Mesendoderm (in vitro differentiated cells): ENCODE data around the gene ARHGAP32.

Experiments used
- DNase-seq: peaks from one replicate; pipeline ENCODE4 v3.0.0; 2013
- H2AK5ac ChIP-seq: 2 replicates; pipeline ENCODE4 v1.6.1; 2013; ENCODE audit warnings: low read length, inconsistent platforms
- H2BK120ac ChIP-seq: 2 replicates; pipeline ENCODE4 v1.6.1; 2013; ENCODE audit warnings: low read depth, mild to moderate bottlenecking, low read length, moderate library complexity, mixed read lengths
- H2BK15ac ChIP-seq: replicated peaks from 2 replicates; pipeline ENCODE4 v1.6.1; 2013; ENCODE audit warnings: low read depth, mild to moderate bottlenecking, moderate library complexity
- H2BK5ac ChIP-seq: 2 replicates; pipeline ENCODE4 v1.6.1; 2013; ENCODE audit warnings: low read length, inconsistent platforms
- H3K18ac ChIP-seq: 2 replicates; pipeline ENCODE4 v1.6.1; 2013; ENCODE audit warnings: mild to moderate bottlenecking, low read length, mixed read lengths
- H3K23ac ChIP-seq: one replicate; pipeline ENCODE4 v1.6.1; 2013; ENCODE audit warnings: low read length
- H3K27ac ChIP-seq: 2 replicates; pipeline ENCODE4 v1.5.1; 2013; ENCODE audit warnings: low read depth, mild to moderate bottlenecking, inconsistent platforms, low read length, moderate library complexity
- H3K27me3 ChIP-seq: 2 replicates; pipeline ENCODE4 v1.6.1; 2013; ENCODE audit warnings: low read length, control low read depth, mild to moderate bottlenecking, inconsistent platforms; ENCODE audit not compliant: insufficient read depth, poor library complexity
- H3K36me3 ChIP-seq: 2 replicates; pipeline ENCODE4 v1.6.1; 2013; ENCODE audit warnings: low read length, inconsistent platforms; ENCODE audit not compliant: control insufficient read depth, insufficient read depth
- H3K4ac ChIP-seq: one replicate; pipeline ENCODE4 v1.6.1; 2013; ENCODE audit warnings: low read depth, mild to moderate bottlenecking, low read length, moderate library complexity
- H3K4me1 ChIP-seq: 2 replicates; pipeline ENCODE4 v1.6.1; 2013; ENCODE audit warnings: low read depth, low read length, inconsistent platforms; ENCODE audit not compliant: control insufficient read depth
- H3K4me2 ChIP-seq: 2 replicates; pipeline ENCODE4 v1.6.1; 2013; ENCODE audit warnings: low read length
- H3K4me3 ChIP-seq: 2 replicates; pipeline ENCODE4 v1.5.1; 2013; ENCODE audit warnings: mild to moderate bottlenecking, low read length
- H3K56ac ChIP-seq: one replicate; pipeline ENCODE4 v1.6.1; 2013; ENCODE audit warnings: low read length
- H3K79me1 ChIP-seq: 2 replicates; pipeline ENCODE4 v1.6.1; 2013; ENCODE audit warnings: low read length, inconsistent platforms
- H3K79me2 ChIP-seq: 2 replicates; pipeline ENCODE4 v1.6.1; 2013; ENCODE audit warnings: mild to moderate bottlenecking, low read length; ENCODE audit not compliant: control insufficient read depth, insufficient read depth
- H3K9ac ChIP-seq: 2 replicates; pipeline ENCODE4 v1.6.1; 2013; ENCODE audit warnings: low read length, inconsistent platforms
- H4K5ac ChIP-seq: one replicate; pipeline ENCODE4 v1.6.1; 2013; ENCODE audit warnings: low read length
- H4K8ac ChIP-seq: one replicate; pipeline ENCODE4 v1.6.1; 2013; ENCODE audit warnings: low read depth, mild to moderate bottlenecking, control low read depth, low read length, moderate library complexity
- WGBS: extraction: QIAGEN DNeasy Blood & Tissue Kit; methylation state at CpG from one replicate; pipeline ENCODE4 v1.1.7; 2013; ENCODE audit warnings: low lambda C conversion rate, missing lambda C conversion rate; ENCODE audit not compliant: insufficient coverage; ENCODE audit errors: extremely low coverage; 5-methylcytosine and 5-hydroxymethylcytosine counted together

Gene ARHGAP32

GRCh38 chr11:129230006-129230405 lies 37.9 kb upstream of the ARHGAP32 start:
- no peak overlapping the region for H3K9ac ChIP-seq
- H3K23ac ChIP-seq, result no peak overlapping the region
- H3K4me1 ChIP-seq, result no peaks in the 10 kb centered on the region
- no peaks in the 10 kb centered on the region for H3K79me1 ChIP-seq
- DNase-seq, result no peak
- no peak overlapping the region for H2BK5ac ChIP-seq
- H3K36me3 ChIP-seq, result no peaks in the 10 kb centered on the region
- H4K8ac ChIP-seq, result no peak overlapping the region
- H2BK120ac ChIP-seq, result no peak overlapping the region
- no peak overlapping the region for H3K56ac ChIP-seq
- no peak overlapping the region for H3K18ac ChIP-seq
- H3K27me3 ChIP-seq, result no peaks in the 10 kb centered on the region
- no peak overlapping the region for H3K4me3 ChIP-seq
- H3K4ac ChIP-seq, result no peak overlapping the region
- H2AK5ac ChIP-seq, result no peak overlapping the region
- H2BK15ac ChIP-seq, result no peak overlapping the region
- no peak overlapping the region for H3K27ac ChIP-seq
- H3K4me2 ChIP-seq, result no peak overlapping the region
- H4K5ac ChIP-seq, result no peak overlapping the region
- H3K79me2 ChIP-seq, result peaks cover 3% of the 10 kb centered on the region
- no CpG with 5 or more reads among the region's 6 CpGs for WGBS

DNA sequence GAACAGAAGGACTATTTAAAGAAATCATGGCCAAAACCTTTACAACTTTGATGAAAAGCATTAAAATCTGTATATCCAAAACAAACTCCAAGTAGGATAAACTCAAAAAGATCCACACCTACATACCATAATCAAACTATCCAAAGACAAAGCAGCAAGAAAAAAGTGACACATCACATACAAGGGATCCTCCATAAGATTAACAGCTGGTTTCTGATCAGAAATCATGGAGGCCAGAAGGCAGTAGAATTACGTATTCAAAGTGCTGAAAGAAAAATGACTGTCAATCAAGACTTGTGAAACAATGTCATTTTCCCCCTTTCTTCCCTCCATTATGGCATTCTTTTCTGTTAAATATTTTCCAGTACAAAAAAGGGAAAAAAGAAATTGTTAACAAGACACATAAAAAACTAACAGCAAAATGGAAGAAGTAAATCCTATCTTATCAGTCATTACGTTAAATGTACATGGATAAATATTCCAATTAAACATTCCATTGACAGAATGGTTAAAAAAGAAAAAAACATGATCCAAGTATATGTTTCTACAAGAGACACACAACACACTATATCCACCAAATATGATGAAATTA lies 34.2 kb upstream of the ARHGAP32 start:
- H3K4me1 ChIP-seq, result no peaks in the 10 kb centered on the region
- H4K5ac ChIP-seq, result no peak overlapping the region
- H3K23ac ChIP-seq, result no peak overlapping the region
- no peak overlapping the region for H2BK15ac ChIP-seq
- WGBS, result no CpG with 5 or more reads among the region's 2 CpGs
- H3K27me3 ChIP-seq, result no peaks in the 10 kb centered on the region
- no peak overlapping the region for H4K8ac ChIP-seq
- H3K56ac ChIP-seq, result no peak overlapping the region
- H3K36me3 ChIP-seq, result no peaks in the 10 kb centered on the region
- no peak for DNase-seq
- H2BK5ac ChIP-seq, result no peak overlapping the region
- peaks cover 3% of the 10 kb centered on the region for H3K79me1 ChIP-seq
- no peak overlapping the region for H3K4ac ChIP-seq
- H3K79me2 ChIP-seq, result peaks cover 1% of the 10 kb centered on the region
- no peak overlapping the region for H3K18ac ChIP-seq
- no peak overlapping the region for H3K27ac ChIP-seq
- no peak overlapping the region for H3K9ac ChIP-seq
- no peak overlapping the region for H3K4me3 ChIP-seq
- no peak overlapping the region for H2BK120ac ChIP-seq
- no peak overlapping the region for H3K4me2 ChIP-seq
- no peak overlapping the region for H2AK5ac ChIP-seq

GRCh38 chr11:129225190-129225589 lies 33.1 kb upstream of the ARHGAP32 start:
- Histone ChIP-seq H2BK5ac (no peak overlapping the region), H2BK120ac (no peak overlapping the region), H2BK15ac (no peak overlapping the region), H3K4ac (no peak overlapping the region), H3K27ac (no peak overlapping the region), H3K27me3 (no peaks in the 10 kb centered on the region), H3K23ac (no peak overlapping the region), H3K4me3 (no peak overlapping the region), H2AK5ac (no peak overlapping the region), H4K8ac (no peak overlapping the region), H3K79me1 (peaks cover 3% of the 10 kb centered on the region), H3K36me3 (no peaks in the 10 kb centered on the region), H3K4me2 (no peak overlapping the region), H3K9ac (no peak overlapping the region), H3K79me2 (peaks cover 1% of the 10 kb centered on the region), H4K5ac (no peak overlapping the region), H3K56ac (no peak overlapping the region), H3K18ac (no peak overlapping the region), H3K4me1 (no peaks in the 10 kb centered on the region)
- WGBS, result no CpG with 5 or more reads among the region's 1 CpG
- no peak for DNase-seq

DNA sequence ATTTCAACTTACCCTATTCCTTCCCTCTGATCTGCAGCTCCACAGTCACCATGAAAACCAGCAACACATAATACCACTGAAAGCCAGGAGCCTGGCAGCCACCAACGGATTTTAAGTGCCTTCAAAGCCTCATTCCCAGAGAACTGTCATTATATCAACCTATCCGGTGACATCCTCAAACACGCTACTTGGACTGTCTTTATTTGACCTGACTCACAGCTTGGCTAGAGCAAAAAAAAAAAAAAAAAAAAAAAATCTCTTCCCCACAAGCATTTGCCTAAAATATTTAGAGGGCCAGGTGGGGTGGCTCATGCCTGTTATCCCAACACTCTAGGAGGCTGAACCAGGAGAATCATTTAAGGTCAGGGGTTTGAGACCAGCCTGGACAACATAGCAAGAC lies 32.4 kb upstream of the ARHGAP32 start:
- no peak overlapping the region for H3K9ac ChIP-seq
- H2BK15ac ChIP-seq, result no peak overlapping the region
- no peak overlapping the region for H2AK5ac ChIP-seq
- H3K4me3 ChIP-seq, result no peak overlapping the region
- no peak overlapping the region for H3K56ac ChIP-seq
- H3K36me3 ChIP-seq, result no peaks in the 10 kb centered on the region
- no peak overlapping the region for H3K18ac ChIP-seq
- peak overlapping the region; percentile 13 for H4K8ac ChIP-seq
- no peak for DNase-seq
- no peak overlapping the region for H3K27ac ChIP-seq
- H3K27me3 ChIP-seq, result no peaks in the 10 kb centered on the region
- no peak overlapping the region for H4K5ac ChIP-seq
- H2BK120ac ChIP-seq, result no peak overlapping the region
- H3K79me1 ChIP-seq, result peaks cover 3% of the 10 kb centered on the region
- no peak overlapping the region for H3K4me2 ChIP-seq
- no CpG with 5 or more reads among the region's 3 CpGs for WGBS
- H3K4me1 ChIP-seq, result no peaks in the 10 kb centered on the region
- no peak overlapping the region for H2BK5ac ChIP-seq
- no peak overlapping the region for H3K4ac ChIP-seq
- no peak overlapping the region for H3K23ac ChIP-seq
- H3K79me2 ChIP-seq, result peaks cover 1% of the 10 kb centered on the region

- Histone ChIP-seq H3K36me3 (no peaks in the 10 kb centered on the region), H3K27me3 (no peaks in the 10 kb centered on the region), H3K23ac (no peak overlapping the region), H2BK120ac (no peak overlapping the region), H3K56ac (no peak overlapping the region), H3K79me1 (peaks cover 3% of the 10 kb centered on the region), H3K27ac (no peak overlapping the region), H4K5ac (no peak overlapping the region), H3K4me3 (no peak overlapping the region), H3K4me2 (no peak overlapping the region), H2AK5ac (no peak overlapping the region), H3K4me1 (peaks cover 2% of the 10 kb centered on the region), H2BK15ac (no peak overlapping the region), H3K4ac (no peak overlapping the region), H3K18ac (no peak overlapping the region), H2BK5ac (no peak overlapping the region), H3K79me2 (peaks cover 1% of the 10 kb centered on the region), H4K8ac (no peak overlapping the region), H3K9ac (no peak overlapping the region)
- DNase-seq, result no peak
- no CpG with 5 or more reads among the region's 2 CpGs for WGBS
Observed at GRCh38 chr11:129223701-129224149, 31.6 kb upstream of the ARHGAP32 start.

DNA sequence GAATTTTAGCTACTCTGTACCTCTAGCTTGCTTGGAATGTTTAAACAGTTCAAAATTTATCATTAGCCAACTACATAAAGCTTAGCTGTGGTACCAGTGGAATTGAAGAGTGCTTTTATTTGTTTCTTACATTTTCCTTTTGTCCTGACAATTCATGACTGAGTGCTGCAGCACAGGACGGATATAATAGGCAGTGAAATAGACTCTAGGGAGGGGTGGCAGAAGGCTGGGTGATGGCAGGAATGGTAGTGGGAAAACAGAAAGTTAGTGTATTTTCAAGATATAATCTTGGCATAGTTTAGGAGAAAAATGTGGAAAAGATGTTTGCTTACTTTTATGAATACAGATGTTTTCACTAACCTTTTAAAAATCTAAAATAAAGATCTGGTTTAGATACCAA lies 31.1 kb upstream of the ARHGAP32 start:
- H2BK120ac ChIP-seq, result no peak overlapping the region
- no peak overlapping the region for H3K9ac ChIP-seq
- no peak overlapping the region for H3K18ac ChIP-seq
- no peak overlapping the region for H4K5ac ChIP-seq
- H3K36me3 ChIP-seq, result no peaks in the 10 kb centered on the region
- no peak overlapping the region for H2BK15ac ChIP-seq
- H4K8ac ChIP-seq, result no peak overlapping the region
- no peak overlapping the region for H3K4ac ChIP-seq
- no peak overlapping the region for H3K23ac ChIP-seq
- no peak overlapping the region for H3K4me3 ChIP-seq
- WGBS, result no CpG with 5 or more reads among the region's 1 CpG
- peaks cover 1% of the 10 kb centered on the region for H3K79me2 ChIP-seq
- H2BK5ac ChIP-seq, result no peak overlapping the region
- H3K4me1 ChIP-seq, result peaks cover 5% of the 10 kb centered on the region
- H3K79me1 ChIP-seq, result peaks cover 3% of the 10 kb centered on the region
- H3K27me3 ChIP-seq, result no peaks in the 10 kb centered on the region
- no peak overlapping the region for H2AK5ac ChIP-seq
- no peak for DNase-seq
- no peak overlapping the region for H3K27ac ChIP-seq
- no peak overlapping the region for H3K4me2 ChIP-seq
- no peak overlapping the region for H3K56ac ChIP-seq
